H7 (cell line): ENCODE data around the gene RNF225. TPM values are rescaled to one million over a fixed set of nuclear protein-coding genes. Genes with fewer than 3 reads are reported as not detected.
"Not testable (repeated sequence)": the region's sequence is repeated elsewhere in the genome, so short reads cannot be mapped to it uniquely, and the experiment has no call there.

Source experiments
- DNase-seq: peaks from one replicate; pipeline ENCODE4 v3.0.0; 2012
- H3K27me3 ChIP-seq: 2 replicates; pipeline ENCODE4 v1.6.0; 2011; ENCODE audit warnings: mild to moderate bottlenecking, low read length; ENCODE audit not compliant: control insufficient read depth, insufficient read depth
- H3K36me3 ChIP-seq: replicated peaks from 2 replicates; pipeline ENCODE4 v1.5.1; 2011; ENCODE audit warnings: low read length; ENCODE audit not compliant: control insufficient read depth, insufficient read depth
- H3K4me3 ChIP-seq: 2 replicates; pipeline ENCODE4 v1.5.1; 2011; ENCODE audit warnings: low read depth, mild to moderate bottlenecking, control low read depth, low read length, moderate library complexity; ENCODE audit not compliant: insufficient read depth
- total RNA-seq: library from RNA; depleted of rRNA; stranded (reverse); fragments of >200 nt; shearing (Covaris generic); gene quantifications from 2 replicates; pipeline ENCODE4 v1.2.3, GENCODE V29; 2014

Gene RNF225
- total RNA-seq, 1 experiment from 2014 or later = not detected

GRCh38 chr19:58406818-58407657 is 11.6 kb downstream of the RNF225 start:
- H3K27me3 ChIP-seq = peaks cover 11% of the 10 kb centered on the region
- H3K4me3 ChIP-seq = peak overlapping the region; percentile 90; the same call in 1 of the 2 replicates
- H3K36me3 ChIP-seq = no peaks in the 10 kb centered on the region
- peak; percentile 59 for DNase-seq

GRCh38 chr19:58407658-58408151 is 12.2 kb downstream of the RNF225 start:
- H3K27me3 ChIP-seq = peaks cover 11% of the 10 kb centered on the region
- peak overlapping the region; percentile 90 for H3K4me3 ChIP-seq
- peak; percentile 55 for DNase-seq
- H3K36me3 ChIP-seq = no peaks in the 10 kb centered on the region

- DNase-seq = peak; percentile 97
- peak within 1 kb of the TSS; percentile 90 for H3K4me3 ChIP-seq
- H3K27me3 ChIP-seq = peaks cover 11% of the 10 kb centered on the region
- no peaks in the 10 kb centered on the region for H3K36me3 ChIP-seq
Observed at GRCh38 chr19:58408152-58409009, 12.9 kb downstream of the RNF225 start, which contains the start of gene ZNF584. Gene ZNF584, plus strand, starts transcription at chr19:58408649. Its CDS starts 499 bp downstream, at chr19:58409148.

DNA sequence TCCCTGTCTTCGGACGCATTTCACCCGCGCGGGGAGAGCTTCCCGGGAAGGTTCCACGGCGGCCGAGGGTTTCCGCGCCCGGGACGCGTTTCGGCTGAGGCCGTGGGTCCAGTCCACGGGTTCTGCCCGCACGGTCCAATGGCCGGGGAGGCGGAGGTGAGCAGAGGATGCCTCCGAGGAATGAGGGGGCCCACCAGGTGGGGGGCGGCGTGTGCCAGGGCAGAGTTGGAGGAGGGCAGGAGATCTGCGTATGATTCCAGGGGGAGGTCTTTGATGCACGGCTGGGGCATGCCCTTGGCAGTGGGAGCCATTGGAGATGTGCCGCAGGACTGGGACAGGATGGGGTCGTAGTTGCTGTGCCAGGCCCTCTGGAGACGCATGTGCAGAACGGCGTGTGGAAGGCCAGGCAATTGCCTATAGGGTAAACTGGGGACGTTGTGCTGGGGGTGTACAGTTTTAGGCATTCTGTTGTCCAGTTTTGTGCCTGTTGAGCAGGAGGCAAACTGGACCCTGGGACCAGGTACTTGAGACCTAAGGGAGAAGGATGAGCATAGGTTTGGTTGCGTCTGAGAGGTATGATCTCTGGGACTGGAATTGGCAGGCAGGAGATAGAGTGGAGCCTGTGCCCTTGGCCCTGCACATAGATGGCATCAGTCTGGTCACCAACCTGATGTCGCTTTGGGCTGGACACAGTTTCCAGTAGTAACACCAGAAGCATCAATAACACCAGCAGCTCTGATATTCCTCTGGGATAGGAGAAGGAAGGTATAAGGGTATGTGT is 13.7 kb downstream of the RNF225 start:
- DNase-seq = peak; percentile 64
- H3K36me3 ChIP-seq = no peaks in the 10 kb centered on the region
- peak overlapping the region; percentile 90 for H3K4me3 ChIP-seq
- peaks cover 11% of the 10 kb centered on the region for H3K27me3 ChIP-seq

DNA sequence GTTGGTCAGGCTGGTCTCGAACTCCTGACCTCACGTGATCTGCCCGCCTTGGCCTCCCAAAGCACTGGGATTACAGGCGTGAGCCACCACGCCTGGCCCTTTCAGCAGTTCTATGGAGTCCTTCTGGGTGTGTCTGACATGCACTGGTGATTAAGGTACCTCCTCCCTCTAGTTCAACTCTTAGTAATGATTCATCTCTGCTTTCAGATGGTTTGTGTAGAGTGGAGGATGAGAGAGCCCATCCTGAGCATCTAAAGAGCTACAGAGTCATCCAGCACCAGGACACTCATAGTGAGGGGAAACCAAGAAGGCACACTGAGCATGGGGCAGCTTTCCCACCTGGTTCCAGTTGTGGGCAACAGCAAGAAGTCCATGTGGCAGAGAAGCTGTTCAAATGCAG is 21.1 kb downstream of the RNF225 start:
- Histone ChIP-seq H3K27me3 (no peaks in the 10 kb centered on the region), H3K36me3 (no peaks in the 10 kb centered on the region; the same call in 1 of the 2 replicates), H3K4me3 (no peak overlapping the region)
- no peak for DNase-seq

GRCh38 chr19:58417071-58417470 is 21.6 kb downstream of the RNF225 start:
- H3K27me3 ChIP-seq = no peaks in the 10 kb centered on the region
- no peak overlapping the region for H3K4me3 ChIP-seq
- H3K36me3 ChIP-seq = no peaks in the 10 kb centered on the region; the same call in 1 of the 2 replicates
- DNase-seq = no peak

GRCh38 chr19:58428617-58429016 is 33.2 kb downstream of the RNF225 start:
- Histone ChIP-seq H3K27me3 (no peaks in the 10 kb centered on the region; the same call in 1 of the 2 replicates), H3K4me3 (no peak overlapping the region)
- no peak for DNase-seq

DNA sequence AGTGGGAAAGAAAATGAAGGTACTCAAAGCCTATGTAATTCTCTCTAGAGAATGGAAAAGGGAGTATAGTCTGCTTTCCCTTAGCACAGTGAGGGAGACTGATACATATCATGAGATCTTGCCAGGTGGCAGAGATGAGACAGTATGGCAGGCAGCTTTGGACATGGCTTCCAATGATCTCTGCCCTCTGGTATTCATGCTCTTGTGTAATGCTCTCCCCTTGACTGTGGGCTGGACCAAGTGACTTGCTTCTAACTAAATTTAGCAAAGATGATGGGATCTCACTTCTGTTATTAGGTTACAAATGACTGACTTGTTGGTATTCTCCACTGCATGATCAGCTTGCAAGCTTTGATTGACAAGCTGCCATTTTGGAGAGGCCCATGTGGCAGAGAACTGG is 34.3 kb downstream of the RNF225 start:
- no peak for DNase-seq
- H3K36me3 ChIP-seq = peaks cover 10% of the 10 kb centered on the region
- H3K27me3 ChIP-seq = no peaks in the 10 kb centered on the region; the same call in 1 of the 2 replicates
- no peak overlapping the region for H3K4me3 ChIP-seq

More at GRCh38 chr19:58428617-58429016, 33.2 kb downstream of the RNF225 start:
- H3K36me3 ChIP-seq = peaks cover under 1% of the 10 kb centered on the region

GRCh38 chr19:58434217-58434616 is 38.8 kb downstream of the RNF225 start:
- no peak for DNase-seq
- peaks cover 11% of the 10 kb centered on the region for H3K36me3 ChIP-seq
- H3K4me3 ChIP-seq = no peak overlapping the region
- H3K27me3 ChIP-seq = no peaks in the 10 kb centered on the region

GRCh38 chr19:58439576-58440554 is 44.4 kb downstream of the RNF225 start, which contains the start of gene ZNF132:
Gene ZNF132, minus strand, starts transcription at chr19:58440153. Its CDS starts 332 bp downstream, at chr19:58439821.
- H3K36me3 ChIP-seq = no peaks in the 10 kb centered on the region; the same call in 1 of the 2 replicates
- DNase-seq = peak; percentile 38
- H3K4me3 ChIP-seq = peak within 1 kb of the TSS; percentile 67
- peaks cover 2% of the 10 kb centered on the region for H3K27me3 ChIP-seq

GRCh38 chr19:58440556-58440955 is 45.1 kb downstream of the RNF225 start:
- H3K36me3 ChIP-seq = no peaks in the 10 kb centered on the region; the same call in 1 of the 2 replicates
- peaks cover 2% of the 10 kb centered on the region for H3K27me3 ChIP-seq
- peak overlapping the region; percentile 50 for H3K4me3 ChIP-seq
- peak; percentile 35 for DNase-seq

GRCh38 chr19:58442986-58443385 is 47.5 kb downstream of the RNF225 start:
- H3K36me3 ChIP-seq, H3K27me3 ChIP-seq, DNase-seq, H3K4me3 ChIP-seq: not testable (repeated sequence)
